H1 (cell line): ENCODE data around the gene MBTPS1. TPM values are rescaled to one million over a fixed set of nuclear protein-coding genes. Genes with fewer than 3 reads are reported as not detected.

Source experiments
- CTCF ChIP-seq, 3 experiments: IDR thresholded peaks; 1 replicate in 2 of 3; 2 replicates in 1 of 3; pipeline versions ENCODE4 v1.5.1 to v1.6.1; 2011; ENCODE audit warnings: low read length in 3 of 3, mild to moderate bottlenecking in 3 of 3, inconsistent platforms in 2 of 3, low read depth in 1 of 3, moderate library complexity in 1 of 3; ENCODE audit not compliant: insufficient read depth in 1 of 3; ENCODE audit errors: control extremely low read depth in 1 of 3
- HDAC6 ChIP-seq: IDR thresholded peaks from one replicate; pipeline ENCODE4 v1.7.1; 2012; ENCODE audit warnings: low read depth, mild to moderate bottlenecking, inconsistent platforms, low read length, moderate library complexity
- KDM4A ChIP-seq: IDR thresholded peaks from one replicate; pipeline ENCODE4 v1.7.1; 2012; ENCODE audit warnings: low read depth, mild to moderate bottlenecking, moderate library complexity, low read length, inconsistent platforms; ENCODE audit not compliant: severe bottlenecking
- RAD21 ChIP-seq, 2 experiments: IDR thresholded peaks in 1 of 2; conservative IDR thresholded peaks in 1 of 2; 2 replicates each; pipeline ENCODE4 v1.6.1; 2011; ENCODE audit warnings: low read depth in 2 of 2, low read length in 2 of 2, improper control_type of control experiment in 1 of 2, inconsistent platforms in 1 of 2, mild to moderate bottlenecking in 1 of 2, moderate library complexity in 1 of 2
- RBBP5 ChIP-seq: IDR thresholded peaks from 2 replicates; pipeline ENCODE4 v1.7.1; 2012; ENCODE audit warnings: low read depth, mild to moderate bottlenecking, inconsistent platforms, low read length, moderate library complexity, borderline replicate concordance
- polyA plus RNA-seq, 7 experiments: library from polyadenylated mRNA; depleted of rRNA in 3 of 7; stranded (reverse) in 5 of 7; unstranded in 2 of 7; fragments of >200 nt in 5 of 7; fragments of 200-250 nt in 2 of 7; gene quantifications; 1 replicate in 5 of 7; 2 replicates in 1 of 7; 4 replicates in 1 of 7; pipeline versions ENCODE4 v1.2.1 to v1.2.3, GENCODE V29; 2011 to 2013; ENCODE audit warnings: missing spikeins in 2 of 7, mixed read lengths in 2 of 7
- total RNA-seq: library from RNA; stranded (reverse); fragmentation: NEBNext Ultra II Directional; extraction: Animal tissue kit (Norgen Biotek cat#: 25700); gene quantifications from 2 replicates; pipeline ENCODE4 v1.2.1, GENCODE V29; 2021

The MBTPS1 gene
- total and polyA plus RNA-seq, 2 of the 8 experiments (the other 6 are each of a cell fraction or from before 2014, with no cell fraction given), result 30.6 to 53.3 TPM

- TF ChIP-seq RBBP5, result peak; percentile 62; the same call in 1 of the 2 replicates
- peak; percentile 4 for TF ChIP-seq KDM4A
- no peak for TF ChIP-seq HDAC6
- TF ChIP-seq RAD21 (IDR thresholded peaks at IDR 0.05 in 1 of 2, conservative IDR thresholded peaks at IDR 0.05 in 1 of 2; ENCODE audit: low read depth in 2 of 2, low read length in 2 of 2), result no peak
- TF ChIP-seq CTCF (IDR thresholded peaks at IDR 0.05; ENCODE audit: control extremely low read depth in 1 of 3, insufficient read depth in 1 of 3, low read depth in 1 of 3, low read length in 3 of 3), result 0 out of 4 replicates have a peak, but pooled peaks of 1 of the 3 experiments have one; percentile 19
These were observed 27.6 kb upstream of the MBTPS1 start (continued) for GRCh38 chr16:84144209-84144858.
